Uterus (tissue), 4 donors: ENCODE data around the gene RNF215. TPM values are rescaled to one million over a fixed set of nuclear protein-coding genes. Genes with fewer than 3 reads are reported as not detected.
"Not testable (repeated sequence)": the region's sequence is repeated elsewhere in the genome, so short reads cannot be mapped to it uniquely, and the experiment has no call there.

Source experiments
- DNase-seq, 2 donors: peaks; one replicate each; pipeline ENCODE4 v3.0.0-alpha.2; 2019 to 2020
- H3K27ac ChIP-seq, 2 donors: fragments of 200-600 bp; sonication (generic); 1 replicate in 1 of 2; 2 replicates in 1 of 2; pipeline ENCODE4 v1.5.1; 2016 to 2018
- H3K27me3 ChIP-seq, 2 donors: fragments of 200-600 bp; sonication (generic); one replicate each; pipeline ENCODE4 v1.5.1; 2018 to 2019; ENCODE audit warnings: control low read depth in 1 of 2
- H3K36me3 ChIP-seq, 2 donors: fragments of 200-600 bp; sonication (generic); one replicate each; pipeline ENCODE4 v1.5.1; 2019; ENCODE audit warnings: control low read depth in 1 of 2
- H3K4me1 ChIP-seq, 2 donors: fragments of 200-600 bp; sonication (generic); one replicate each; pipeline ENCODE4 v1.5.1; 2018 to 2019; ENCODE audit warnings: control low read depth in 1 of 2
- H3K4me3 ChIP-seq, 2 donors: fragments of 200-600 bp; sonication (generic); 1 replicate in 1 of 2; 2 replicates in 1 of 2; pipeline ENCODE4 v1.5.1; 2018 to 2019; ENCODE audit warnings: mild to moderate bottlenecking in 1 of 2
- H3K9me3 ChIP-seq, 2 donors: fragments of 200-600 bp; sonication (generic); one replicate each; pipeline ENCODE4 v1.5.1; 2019; ENCODE audit warnings: control low read depth in 1 of 2
- POLR2A ChIP-seq, 2 donors: fragments of 450-650 bp; IDR thresholded peaks; one replicate each; pipeline ENCODE4 v1.6.1; 2016; ENCODE audit warnings: antibody characterized with exemption in 2 of 2, mild to moderate bottlenecking in 1 of 2, moderate library complexity in 1 of 2
- intact Hi-C: fragments of 100-400 bp; cut with DNase I; formaldehyde crosslinking; loops from one replicate; pipeline ENCODE4 v1.15.1; 2023; ENCODE audit warnings: low total_unique reads
- total RNA-seq, 4 donors: library from RNA; depleted of rRNA in 3 of 4; stranded (reverse); fragments of >200 nt in 3 of 4; gene quantifications; one replicate each; pipeline versions ENCODE4 v1.1.0 to v1.2.4, GENCODE V29; 2014 to 2023
- TF ChIP-seq, protein P1 (sequence below), 4 experiments: fragments of 200-600 bp in 2 of 4; fragments of 450-650 bp in 2 of 4; sonication (generic) in 2 of 4; IDR thresholded peaks; one replicate each; pipeline ENCODE4 v1.5.1; 2016 to 2019; ENCODE audit warnings: antibody characterized with exemption in 4 of 4, mild to moderate bottlenecking in 2 of 4, moderate library complexity in 1 of 4
- donor health status: DM: yes; HTN: yes; CAD: no.

The RNF215 gene
- total RNA-seq, 4 donors from 2014 or later = 8.2 to 25.9 (median 18.9) TPM

DNA sequence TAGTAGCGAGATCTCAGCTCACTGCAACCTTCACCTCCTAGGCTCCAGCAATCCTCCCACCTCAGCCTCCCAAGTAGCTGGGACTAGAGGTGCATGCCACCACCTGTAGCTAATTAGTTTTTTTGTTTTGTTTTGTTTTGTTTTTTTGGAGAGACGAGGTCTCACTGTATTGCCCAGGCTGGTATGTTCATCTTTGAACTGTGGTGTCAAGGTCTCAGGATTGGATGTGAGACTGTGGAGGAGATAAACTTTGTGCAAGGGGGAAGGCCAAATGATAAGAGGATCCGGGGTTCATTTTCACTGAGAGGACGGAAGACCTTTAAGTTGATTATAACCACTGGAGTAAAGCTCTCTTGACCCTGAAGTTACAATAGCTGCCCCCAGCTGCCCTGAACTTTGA is 18.5 kb upstream of the RNF215 start:
- Histone ChIP-seq H3K4me3 (no peak overlapping the region), H3K9me3 (no peaks in the 10 kb centered on the region), H3K27ac (no peak overlapping the region), H3K4me1 (no peaks in the 10 kb centered on the region), H3K27me3 (no peaks in the 10 kb centered on the region), H3K36me3 (no peaks in the 10 kb centered on the region)
- no peak for DNase-seq
- intact Hi-C loops = no loop called here
- TF ChIP-seq POLR2A (IDR thresholded peaks at IDR 0.05) = no peak
- TF ChIP-seq, protein P1, sequence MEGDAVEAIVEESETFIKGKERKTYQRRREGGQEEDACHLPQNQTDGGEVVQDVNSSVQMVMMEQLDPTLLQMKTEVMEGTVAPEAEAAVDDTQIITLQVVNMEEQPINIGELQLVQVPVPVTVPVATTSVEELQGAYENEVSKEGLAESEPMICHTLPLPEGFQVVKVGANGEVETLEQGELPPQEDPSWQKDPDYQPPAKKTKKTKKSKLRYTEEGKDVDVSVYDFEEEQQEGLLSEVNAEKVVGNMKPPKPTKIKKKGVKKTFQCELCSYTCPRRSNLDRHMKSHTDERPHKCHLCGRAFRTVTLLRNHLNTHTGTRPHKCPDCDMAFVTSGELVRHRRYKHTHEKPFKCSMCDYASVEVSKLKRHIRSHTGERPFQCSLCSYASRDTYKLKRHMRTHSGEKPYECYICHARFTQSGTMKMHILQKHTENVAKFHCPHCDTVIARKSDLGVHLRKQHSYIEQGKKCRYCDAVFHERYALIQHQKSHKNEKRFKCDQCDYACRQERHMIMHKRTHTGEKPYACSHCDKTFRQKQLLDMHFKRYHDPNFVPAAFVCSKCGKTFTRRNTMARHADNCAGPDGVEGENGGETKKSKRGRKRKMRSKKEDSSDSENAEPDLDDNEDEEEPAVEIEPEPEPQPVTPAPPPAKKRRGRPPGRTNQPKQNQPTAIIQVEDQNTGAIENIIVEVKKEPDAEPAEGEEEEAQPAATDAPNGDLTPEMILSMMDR (IDR thresholded peaks at IDR 0.05) = no peak

DNA sequence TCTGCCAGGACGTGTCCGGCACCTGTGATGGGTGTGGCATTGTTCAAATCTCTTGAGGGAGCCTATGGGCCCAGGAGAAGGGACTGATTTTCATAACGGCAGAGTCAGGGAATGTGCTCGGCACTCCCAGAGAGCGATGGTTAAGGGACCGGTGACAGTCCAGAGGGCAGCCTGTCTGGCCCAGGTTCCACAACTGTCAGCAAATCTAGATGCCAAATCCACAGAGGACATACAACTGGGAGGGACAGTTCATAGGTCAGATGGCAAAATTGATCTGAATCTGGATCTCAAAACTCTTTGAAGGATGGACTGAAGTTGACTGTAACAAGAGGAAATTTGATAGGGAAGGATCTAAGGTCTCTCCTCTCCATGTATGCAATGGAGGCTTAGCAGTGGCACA is 17.1 kb upstream of the RNF215 start:
- TF ChIP-seq, protein P1 (IDR thresholded peaks at IDR 0.05) = no peak
- Histone ChIP-seq H3K36me3 (no peaks in the 10 kb centered on the region), H3K27ac (no peak overlapping the region), H3K4me1 (no peaks in the 10 kb centered on the region), H3K27me3 (no peaks in the 10 kb centered on the region), H3K9me3 (no peaks in the 10 kb centered on the region), H3K4me3 (no peak overlapping the region)
- intact Hi-C loops = no loop called here
- DNase-seq = no peak

DNA sequence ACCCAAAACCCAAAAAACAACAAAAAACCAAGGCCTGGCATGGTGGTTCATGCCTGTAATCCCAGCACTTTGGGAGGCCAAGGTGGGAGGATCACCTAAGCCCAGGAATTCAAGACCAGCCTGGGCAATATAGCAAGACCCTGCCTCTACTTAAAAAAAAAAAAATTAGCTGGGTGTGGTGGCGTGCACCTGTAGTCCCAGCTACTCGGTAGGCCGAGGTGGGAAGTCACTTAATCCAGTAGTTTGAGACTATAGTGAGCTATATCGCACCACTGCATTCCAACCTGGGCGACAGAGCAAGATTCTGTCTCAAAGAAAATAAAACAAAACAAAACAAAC is 15.5 kb upstream of the RNF215 start:
- H3K27me3 ChIP-seq, DNase-seq, H3K4me1 ChIP-seq, intact Hi-C loops, H3K9me3 ChIP-seq, H3K27ac ChIP-seq, H3K4me3 ChIP-seq, H3K36me3 ChIP-seq: not testable (repeated sequence)

DNA sequence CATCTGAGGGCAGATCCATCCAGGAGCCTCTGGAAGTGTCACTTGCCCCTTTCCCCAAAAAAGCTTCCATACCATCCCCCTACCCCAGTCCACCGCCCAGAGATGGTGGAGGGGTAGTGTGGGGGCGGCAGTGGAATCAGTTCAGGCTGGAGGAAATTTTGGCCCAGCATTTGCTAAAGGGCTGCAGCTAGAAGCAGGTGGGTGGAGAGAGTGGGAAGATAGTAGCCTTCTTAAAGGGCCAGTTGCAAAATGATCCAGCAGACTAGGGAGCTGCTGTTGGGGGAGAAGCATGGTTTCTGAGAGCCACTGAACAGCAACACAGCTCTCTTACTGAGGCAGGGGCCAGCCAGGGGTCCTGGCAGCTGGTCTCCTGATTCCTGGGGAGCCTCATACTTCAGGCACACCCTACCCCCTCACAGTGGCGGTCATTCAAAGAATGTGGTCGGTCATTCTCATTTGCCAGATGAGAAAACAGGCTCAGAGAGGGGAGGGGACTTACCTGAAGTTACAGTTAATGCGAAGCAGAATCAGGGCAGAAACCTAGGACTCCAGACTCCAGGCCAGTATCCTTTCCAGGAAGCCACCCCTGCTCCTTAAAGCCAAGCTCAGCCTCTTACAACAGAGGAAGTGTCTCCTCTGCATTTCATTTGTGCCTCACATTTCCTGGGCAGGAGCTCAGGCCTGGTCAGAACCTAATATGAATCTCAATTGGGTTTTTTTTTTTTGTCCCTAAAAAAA is 15.0 kb upstream of the RNF215 start:
- DNase-seq = no peak
- Histone ChIP-seq H3K9me3 (no peaks in the 10 kb centered on the region), H3K27ac (no peak overlapping the region), H3K4me1 (no peaks in the 10 kb centered on the region), H3K36me3 (no peaks in the 10 kb centered on the region), H3K4me3 (no peak overlapping the region), H3K27me3 (no peaks in the 10 kb centered on the region)
- TF ChIP-seq, protein P1 (IDR thresholded peaks at IDR 0.05) = no peak
- no peak for TF ChIP-seq POLR2A (IDR thresholded peaks at IDR 0.05)
- intact Hi-C loops = no loop called here

DNA sequence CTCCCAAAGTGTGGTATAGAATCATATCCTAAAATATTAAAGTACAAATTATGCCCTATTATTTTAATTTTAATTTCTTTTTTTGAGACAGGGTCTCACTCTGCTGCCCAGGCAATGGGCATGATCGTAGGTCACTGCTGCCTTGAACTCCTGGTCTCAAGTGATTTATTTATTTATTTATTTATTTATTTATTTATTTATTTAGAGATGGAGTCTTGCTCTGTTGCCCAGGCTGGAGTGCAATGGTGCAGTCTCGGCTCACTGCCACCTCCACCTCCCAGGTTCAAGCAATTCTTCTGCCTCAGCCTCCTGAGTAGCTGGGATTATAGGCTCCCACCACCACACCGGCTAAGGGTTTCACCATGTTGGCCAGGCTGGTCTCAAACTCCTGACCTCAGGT is 13.8 kb upstream of the RNF215 start:
- H3K9me3 ChIP-seq, H3K36me3 ChIP-seq, DNase-seq, H3K4me1 ChIP-seq, H3K4me3 ChIP-seq, H3K27me3 ChIP-seq, intact Hi-C loops, H3K27ac ChIP-seq: not testable (repeated sequence)

DNA sequence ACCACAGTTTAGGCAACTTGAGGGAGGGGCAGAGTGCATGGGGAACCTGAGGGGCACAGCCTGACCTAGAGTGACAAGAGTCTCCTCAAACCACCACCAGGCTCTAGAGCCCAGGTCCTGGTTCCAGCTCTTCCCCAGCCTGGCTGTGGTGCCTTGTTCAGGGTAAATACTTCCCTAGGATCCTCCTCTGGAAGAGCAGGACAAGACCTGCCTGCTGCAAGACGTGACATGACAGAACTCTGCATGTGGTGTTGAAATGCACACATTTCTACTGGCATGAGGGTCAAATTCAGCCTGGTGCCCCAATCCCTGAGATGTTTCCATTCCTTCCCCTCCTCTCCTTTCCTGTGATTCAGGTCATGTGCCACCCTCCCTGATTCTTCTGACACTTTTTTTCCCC is 12.9 kb upstream of the RNF215 start:
- no peak for TF ChIP-seq POLR2A (IDR thresholded peaks at IDR 0.05)
- TF ChIP-seq, protein P1 (IDR thresholded peaks at IDR 0.05) = no peak
- Histone ChIP-seq H3K36me3 (no peaks in the 10 kb centered on the region), H3K27me3 (no peaks in the 10 kb centered on the region), H3K9me3 (no peaks in the 10 kb centered on the region), H3K27ac (no peak overlapping the region), H3K4me1 (no peaks in the 10 kb centered on the region), H3K4me3 (no peak overlapping the region)
- DNase-seq = no peak
- intact Hi-C loops = no loop called here
